Muscle layer of duodenum (tissue), 2 donors: Measurements from ENCODE around the gene TLE7.

Experiments
- H3K27ac ChIP-seq: one replicate; pipeline ENCODE4 v1.7.0; 2013; ENCODE audit warnings: mild to moderate bottlenecking, low read length
- H3K27me3 ChIP-seq: one replicate; pipeline ENCODE4 v1.7.0; 2013; ENCODE audit warnings: low read depth, mild to moderate bottlenecking, control low read depth, low read length
- H3K36me3 ChIP-seq, 2 donors: one replicate each; pipeline ENCODE4 v1.7.0; 2013; ENCODE audit warnings: low read length in 2 of 2, control low read depth in 1 of 2, mild to moderate bottlenecking in 1 of 2; ENCODE audit not compliant: insufficient read depth in 2 of 2, control insufficient read depth in 1 of 2
- H3K4me1 ChIP-seq, 2 donors: one replicate each; pipeline ENCODE4 v1.7.0; 2013; ENCODE audit warnings: low read length in 2 of 2, mild to moderate bottlenecking in 2 of 2, control low read depth in 1 of 2, moderate library complexity in 1 of 2; ENCODE audit not compliant: insufficient read depth in 2 of 2, control insufficient read depth in 1 of 2
- H3K4me3 ChIP-seq, 2 donors: one replicate each; pipeline ENCODE4 v1.7.0; 2013; ENCODE audit warnings: low read length in 2 of 2, low read depth in 1 of 2, mild to moderate bottlenecking in 1 of 2
- H3K9me3 ChIP-seq, 2 donors: one replicate each; pipeline ENCODE4 v1.7.0; 2013; ENCODE audit warnings: low read length in 2 of 2, control low read depth in 1 of 2, mild to moderate bottlenecking in 1 of 2; ENCODE audit not compliant: control insufficient read depth in 1 of 2
- donor health status: healthy.

The TLE7 gene

GRCh38 chr16:71442051-71442440 is at the start of gene TLE7:
Gene TLE7 (minus strand): TSS chr16:71442054. CDS start chr16:71433324, 8,730 bp downstream.
- Histone ChIP-seq H3K9me3 (peaks cover 9 to 55% of the 10 kb centered on the region in 2 donors), H3K4me3 (peak within 1 kb of the TSS in 1 of 2 donors; percentile 26), H3K27ac (no peak within 1 kb of the TSS), H3K27me3 (no peaks in the 10 kb centered on the region), H3K4me1 (no peaks in the 10 kb centered on the region), H3K36me3 (no peaks in the 10 kb centered on the region)

GRCh38 chr16:71491054-71491453 is 49.2 kb upstream of the TLE7 start:
- no peaks in the 10 kb centered on the region for H3K36me3 ChIP-seq
- H3K4me1 ChIP-seq: no peaks in the 10 kb centered on the region
- H3K27ac ChIP-seq: no peak overlapping the region
- no peak overlapping the region for H3K4me3 ChIP-seq
- H3K27me3 ChIP-seq: no peaks in the 10 kb centered on the region
- H3K9me3 ChIP-seq: no peaks in the 10 kb centered on the region

- Histone ChIP-seq H3K4me1 (no peaks in the 10 kb centered on the region), H3K27ac (no peak overlapping the region), H3K36me3 (no peaks in the 10 kb centered on the region), H3K9me3 (no peaks in the 10 kb centered on the region), H3K27me3 (no peaks in the 10 kb centered on the region), H3K4me3 (no peak overlapping the region)
These were observed 48.5 kb upstream of the TLE7 start for GRCh38 chr16:71490361-71490760.

GRCh38 chr16:71489122-71489521 is 47.3 kb upstream of the TLE7 start, which contains the start of gene ZNF19:
Gene ZNF19 (minus strand): TSS chr16:71489324. CDS start chr16:71482114, 7,210 bp downstream.
- Histone ChIP-seq H3K9me3 (no peaks in the 10 kb centered on the region), H3K36me3 (no peaks in the 10 kb centered on the region), H3K4me1 (no peaks in the 10 kb centered on the region), H3K27me3 (no peaks in the 10 kb centered on the region), H3K27ac (no peak within 1 kb of the TSS), H3K4me3 (no peak within 1 kb of the TSS)

GRCh38 chr16:71484006-71484893 is 42.4 kb upstream of the TLE7 start:
- Histone ChIP-seq H3K9me3 (no peaks in the 10 kb centered on the region), H3K4me3 (peak overlapping the region; percentile 79 to 81), H3K27me3 (no peaks in the 10 kb centered on the region), H3K36me3 (peaks cover 0 to 3% of the 10 kb centered on the region in 2 donors), H3K4me1 (peaks cover 0 to 4% of the 10 kb centered on the region in 2 donors), H3K27ac (peak overlapping the region; percentile 90)

- Histone ChIP-seq H3K4me1 (peaks cover 0 to 4% of the 10 kb centered on the region in 2 donors), H3K4me3 (no peak overlapping the region), H3K27ac (no peak overlapping the region), H3K9me3 (no peaks in the 10 kb centered on the region), H3K27me3 (no peaks in the 10 kb centered on the region), H3K36me3 (peaks cover 0 to 16% of the 10 kb centered on the region in 2 donors)
These were observed 40.7 kb upstream of the TLE7 start for GRCh38 chr16:71482569-71482968.

GRCh38 chr16:71480956-71481355 is 39.1 kb upstream of the TLE7 start:
- Histone ChIP-seq H3K27me3 (no peaks in the 10 kb centered on the region), H3K36me3 (peaks cover 10 to 31% of the 10 kb centered on the region in 2 donors), H3K4me3 (no peak overlapping the region), H3K4me1 (peaks cover 0 to 4% of the 10 kb centered on the region in 2 donors), H3K9me3 (no peaks in the 10 kb centered on the region), H3K27ac (no peak overlapping the region)

- Histone ChIP-seq H3K4me1 (peaks cover 0 to 4% of the 10 kb centered on the region in 2 donors), H3K27ac (no peak overlapping the region), H3K9me3 (no peaks in the 10 kb centered on the region), H3K36me3 (peaks cover 18 to 46% of the 10 kb centered on the region in 2 donors), H3K4me3 (no peak overlapping the region), H3K27me3 (no peaks in the 10 kb centered on the region)
These were observed 37.6 kb upstream of the TLE7 start for GRCh38 chr16:71479420-71479819.

- no peaks in the 10 kb centered on the region for H3K27me3 ChIP-seq
- peaks cover 18 to 58% of the 10 kb centered on the region in 2 donors for H3K36me3 ChIP-seq
- H3K4me1 ChIP-seq: no peaks in the 10 kb centered on the region
- H3K4me3 ChIP-seq: no peak overlapping the region
- H3K27ac ChIP-seq: no peak overlapping the region
- H3K9me3 ChIP-seq: no peaks in the 10 kb centered on the region
These were observed 34.7 kb upstream of the TLE7 start for GRCh38 chr16:71476457-71477124.

GRCh38 chr16:71474864-71475263 is 33.0 kb upstream of the TLE7 start:
- H3K27ac ChIP-seq: no peak overlapping the region
- H3K4me3 ChIP-seq: no peak overlapping the region
- peaks cover 18 to 55% of the 10 kb centered on the region in 2 donors for H3K36me3 ChIP-seq
- H3K9me3 ChIP-seq: no peaks in the 10 kb centered on the region
- no peaks in the 10 kb centered on the region for H3K4me1 ChIP-seq
- no peaks in the 10 kb centered on the region for H3K27me3 ChIP-seq

GRCh38 chr16:71473891-71474290 is 32.0 kb upstream of the TLE7 start:
- H3K27me3 ChIP-seq: no peaks in the 10 kb centered on the region
- no peaks in the 10 kb centered on the region for H3K4me1 ChIP-seq
- peaks cover 18 to 55% of the 10 kb centered on the region in 2 donors for H3K36me3 ChIP-seq
- H3K4me3 ChIP-seq: no peak overlapping the region
- H3K27ac ChIP-seq: no peak overlapping the region
- no peaks in the 10 kb centered on the region for H3K9me3 ChIP-seq
